ENCODE measurements around the gene SNX15.
"Not testable (repeated sequence)": the region's sequence is repeated elsewhere in the genome, so short reads cannot be mapped to it uniquely, and the experiment has no call there.

The SNX15 gene

GRCh38 chr11:65027213-65028067 is at the start of gene SNX15:
Gene SNX15 (plus strand): TSS chr11:65027439. CDS start chr11:65027538, 99 bp downstream.
- FAIRE-seq (no peak), DNase-seq (ENCODE audit: low spot score) (peak; percentile 88)

DNA sequence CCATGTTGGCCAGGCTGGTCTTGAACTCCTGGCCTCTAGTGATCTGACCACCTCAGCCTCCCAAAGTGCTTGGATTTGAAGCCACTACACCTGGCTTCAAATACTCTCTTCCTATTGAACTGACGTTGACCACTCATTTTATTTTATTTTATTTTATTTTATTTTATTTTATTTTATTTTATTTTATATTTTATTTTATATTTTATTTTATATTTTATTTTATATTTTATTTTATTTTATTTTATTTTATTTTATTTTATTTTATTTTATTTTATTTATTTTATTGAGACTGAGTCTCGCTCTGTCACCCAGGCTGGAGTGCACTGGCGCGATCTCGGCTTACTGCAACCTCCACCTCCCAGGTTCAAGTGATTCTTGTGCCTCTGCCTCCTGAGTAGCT is 43.9 kb upstream of the SNX15 start:
- DNase-seq (ENCODE audit: low spot score); FAIRE-seq: not testable (repeated sequence)

DNA sequence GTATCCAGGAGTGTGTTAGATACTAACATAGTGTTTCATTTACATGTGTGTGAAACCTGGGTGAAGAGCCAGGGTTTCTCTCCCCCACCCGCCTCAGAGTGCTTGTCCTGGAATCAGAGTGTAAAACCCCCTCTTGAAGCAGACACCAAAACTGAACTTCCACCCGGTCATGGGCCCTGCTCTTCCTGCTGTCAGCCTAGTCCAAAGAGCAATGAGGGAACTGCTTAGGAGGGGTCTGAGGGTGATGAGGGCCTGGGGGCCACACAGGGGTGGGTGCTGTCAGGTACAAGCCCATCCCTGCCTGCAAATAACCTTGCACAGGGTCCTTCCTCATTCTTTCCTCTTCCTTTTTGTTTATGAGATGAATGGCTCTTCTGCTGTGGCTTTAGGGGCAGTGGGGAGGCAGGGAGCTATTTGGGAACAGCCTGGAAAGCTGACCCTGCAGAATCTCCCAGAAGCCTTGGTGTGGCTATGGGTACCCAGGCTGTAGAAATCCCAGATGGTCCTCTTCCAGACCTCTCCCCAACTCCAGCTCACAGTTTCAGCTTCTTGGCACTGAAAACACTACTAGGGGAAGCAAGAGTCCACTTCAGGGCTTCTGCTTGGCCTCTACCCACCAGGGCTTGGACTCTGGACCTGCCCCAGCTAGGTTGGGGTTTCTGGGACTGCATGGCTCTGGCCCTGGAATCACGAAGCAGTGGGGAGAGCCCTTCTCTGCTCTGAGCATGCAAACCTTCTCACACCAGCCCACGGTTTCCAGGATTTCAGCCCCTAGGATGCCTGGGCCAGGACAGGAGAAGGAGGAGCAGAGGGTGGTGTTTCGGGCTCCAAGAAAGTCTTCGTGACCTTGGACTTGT is 39.0 kb upstream of the SNX15 start:
- FAIRE-seq: no peak
- DNase-seq (ENCODE audit: low spot score): no peak

GRCh38 chr11:64989416-64989815 is 37.8 kb upstream of the SNX15 start:
- DNase-seq (ENCODE audit: low spot score): no peak
- FAIRE-seq: no peak

DNA sequence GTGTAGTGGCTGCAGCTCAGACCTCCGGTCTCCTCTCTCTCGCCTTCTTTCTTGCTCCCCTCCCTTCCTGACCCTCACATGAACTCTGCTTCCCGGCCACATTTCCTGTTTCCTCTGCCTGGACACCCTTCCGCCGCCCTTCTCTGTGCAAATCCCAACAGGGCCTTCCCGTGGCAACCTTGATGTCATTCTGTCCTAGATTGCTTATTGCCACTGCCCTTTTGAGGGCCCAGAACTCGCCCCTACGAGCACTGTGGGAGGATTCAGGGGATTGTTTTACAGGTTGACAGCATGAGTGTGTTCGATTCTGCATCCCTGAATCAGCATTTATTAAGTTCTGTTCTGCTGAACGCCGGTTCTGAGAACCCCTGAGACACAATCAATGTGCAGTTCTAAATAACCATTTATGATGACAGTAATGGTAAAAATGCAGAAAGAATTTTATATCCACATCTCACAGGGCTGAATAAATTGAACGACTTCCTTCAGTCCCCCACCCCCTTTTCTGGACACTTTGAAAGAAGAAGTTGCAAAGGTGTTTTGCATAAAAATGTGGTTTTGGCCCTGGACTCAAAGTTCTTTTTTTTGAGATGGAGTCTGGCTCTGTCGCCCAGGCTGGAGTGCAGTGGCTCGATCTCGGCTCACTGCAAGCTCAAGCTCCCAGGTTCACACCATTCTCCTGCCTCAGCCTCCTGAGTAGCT is 36.9 kb upstream of the SNX15 start:
- FAIRE-seq (no peak), DNase-seq (ENCODE audit: low spot score) (no peak)

DNA sequence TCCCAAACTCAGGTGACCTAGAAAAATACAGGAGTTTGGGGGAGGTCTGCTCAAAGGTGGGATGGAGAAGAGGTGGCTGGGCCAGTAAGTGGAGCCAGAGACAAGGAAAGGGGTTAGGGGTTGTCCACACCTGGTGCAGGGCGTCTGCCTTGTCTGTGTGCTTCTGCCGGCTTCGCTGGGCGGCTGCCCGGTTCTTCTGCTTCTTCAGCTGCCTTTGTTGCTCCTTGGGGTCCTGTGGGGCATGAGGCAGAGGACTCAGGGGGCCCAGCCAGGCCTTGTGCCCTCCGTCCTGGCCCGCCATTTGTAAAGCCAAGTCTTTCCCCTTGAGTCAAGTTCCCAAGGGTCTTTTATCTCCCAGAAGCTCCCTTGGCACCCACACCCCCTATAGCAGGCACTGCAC is 32.9 kb upstream of the SNX15 start:
- FAIRE-seq: no peak
- DNase-seq (ENCODE audit: low spot score): no peak

DNA sequence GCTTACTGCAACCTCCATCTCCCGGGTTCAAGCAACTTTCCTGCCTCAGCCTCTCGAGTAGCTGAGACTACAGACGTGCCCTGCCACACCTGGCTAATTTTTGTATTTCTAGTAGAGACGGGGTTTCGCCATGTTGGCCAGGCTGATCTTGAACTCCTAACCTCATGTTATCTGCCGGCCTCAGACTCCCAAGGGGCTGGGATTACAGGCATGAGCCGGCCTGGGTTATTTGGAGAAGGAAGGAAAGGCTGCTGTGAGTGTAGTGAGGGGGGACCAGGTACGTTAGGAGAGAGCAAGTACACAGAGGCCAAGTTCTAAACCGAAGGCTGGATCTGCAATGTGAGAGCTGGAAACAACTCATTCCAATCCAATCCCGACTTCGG is 30.9 kb upstream of the SNX15 start:
- no peak for DNase-seq (ENCODE audit: low spot score)
- FAIRE-seq: no peak

GRCh38 chr11:64996710-64997380 is 30.4 kb upstream of the SNX15 start, which contains the start of gene BATF2:
Gene BATF2 (minus strand): TSS chr11:64996971. CDS start chr11:64996914, 57 bp downstream.
- FAIRE-seq: no peak
- peak; percentile 11 for DNase-seq (ENCODE audit: low spot score)

GRCh38 chr11:64998141-64998540 is 29.1 kb upstream of the SNX15 start:
- no peak for DNase-seq (ENCODE audit: low spot score)
- no peak for FAIRE-seq

DNA sequence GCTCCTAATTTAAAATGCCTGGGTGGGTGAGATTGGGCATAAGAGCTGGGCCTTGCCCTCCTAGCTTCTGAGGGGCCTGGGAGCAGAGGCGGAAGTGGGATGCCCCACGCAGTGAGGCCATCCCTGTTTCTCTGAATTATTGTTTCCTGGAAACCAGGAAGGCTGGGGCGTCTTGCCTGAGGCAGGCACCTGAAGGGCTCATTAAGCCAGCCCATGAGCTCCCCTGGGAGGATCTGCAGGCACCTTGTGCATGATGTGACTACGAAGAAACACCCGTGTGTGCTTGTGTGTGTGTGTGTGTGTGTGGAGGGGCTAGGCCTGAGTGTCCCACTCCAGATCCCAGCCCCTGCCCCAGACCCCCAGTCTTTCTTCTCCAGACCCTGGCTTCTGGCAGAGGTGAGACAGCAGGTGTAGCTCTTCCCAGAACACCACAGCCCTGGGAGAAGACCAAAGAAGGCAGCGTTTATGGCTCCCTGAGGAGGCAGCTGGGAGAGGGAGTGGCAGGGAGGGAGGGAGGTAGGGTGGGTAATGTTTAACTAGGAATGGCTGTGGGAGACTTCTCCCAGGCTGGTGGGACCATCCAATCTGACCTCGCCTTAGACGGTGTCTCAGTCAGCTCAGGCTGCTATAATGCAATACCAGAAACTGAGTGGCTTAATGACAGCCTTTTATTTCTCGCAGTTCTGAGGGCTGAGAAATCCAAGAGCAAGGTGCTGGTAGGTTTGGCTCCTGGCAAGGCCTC is 28.4 kb upstream of the SNX15 start:
- DNase-seq (ENCODE audit: low spot score) (no peak), FAIRE-seq (no peak)

GRCh38 chr11:64999478-64999877 is 27.8 kb upstream of the SNX15 start:
- DNase-seq (ENCODE audit: low spot score) (no peak), FAIRE-seq (no peak)

GRCh38 chr11:65002706-65003105 is 24.5 kb upstream of the SNX15 start:
- no peak for DNase-seq (ENCODE audit: low spot score)
- FAIRE-seq: no peak

- DNase-seq (ENCODE audit: low spot score): no peak
- no peak for FAIRE-seq
These were observed 24.0 kb upstream of the SNX15 start for GRCh38 chr11:65003282-65003681.

DNA sequence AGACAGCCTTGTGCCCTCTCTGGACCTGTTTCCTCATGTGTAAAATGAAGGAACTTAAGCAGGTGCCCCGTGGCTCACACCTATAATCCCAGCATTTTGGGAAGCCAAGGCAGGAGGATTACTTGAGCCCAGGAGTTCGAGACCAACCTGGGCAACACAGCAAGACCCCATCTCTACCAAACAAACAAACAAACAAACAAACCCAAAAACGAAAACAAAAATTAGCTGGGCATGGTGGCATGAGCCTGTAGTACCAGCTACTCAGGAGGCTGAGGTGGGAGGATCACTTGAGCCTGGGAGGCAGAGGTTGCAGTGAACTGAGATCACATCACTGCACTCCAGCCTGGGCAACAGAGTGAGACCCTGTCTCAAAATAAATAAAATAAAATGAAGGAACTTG is 23.3 kb upstream of the SNX15 start:
- not testable (repeated sequence) for FAIRE-seq; DNase-seq (ENCODE audit: low spot score)

DNA sequence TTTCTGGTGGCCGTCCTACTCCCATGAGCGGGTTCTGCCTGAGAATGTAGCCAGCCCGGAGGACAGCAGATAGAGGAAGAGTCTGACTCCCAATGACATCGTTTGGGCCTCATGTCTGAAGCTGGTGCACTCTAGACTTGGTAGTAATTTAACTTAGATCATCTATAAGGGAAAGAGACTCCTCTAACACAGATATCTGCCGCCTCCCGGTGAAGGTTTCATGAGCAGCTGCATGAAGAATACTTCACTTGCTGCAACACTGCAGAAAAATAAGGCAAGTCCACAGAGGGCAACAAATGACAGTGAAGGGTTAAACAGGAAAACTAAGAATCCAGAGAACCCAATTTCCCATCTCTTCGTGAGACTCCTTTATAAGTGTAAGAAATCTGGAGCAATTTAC is 19.2 kb upstream of the SNX15 start:
- no peak for DNase-seq (ENCODE audit: low spot score)
- no peak for FAIRE-seq

GRCh38 chr11:65008873-65009272 is 18.4 kb upstream of the SNX15 start:
- FAIRE-seq (no peak), DNase-seq (ENCODE audit: low spot score) (no peak)

DNA sequence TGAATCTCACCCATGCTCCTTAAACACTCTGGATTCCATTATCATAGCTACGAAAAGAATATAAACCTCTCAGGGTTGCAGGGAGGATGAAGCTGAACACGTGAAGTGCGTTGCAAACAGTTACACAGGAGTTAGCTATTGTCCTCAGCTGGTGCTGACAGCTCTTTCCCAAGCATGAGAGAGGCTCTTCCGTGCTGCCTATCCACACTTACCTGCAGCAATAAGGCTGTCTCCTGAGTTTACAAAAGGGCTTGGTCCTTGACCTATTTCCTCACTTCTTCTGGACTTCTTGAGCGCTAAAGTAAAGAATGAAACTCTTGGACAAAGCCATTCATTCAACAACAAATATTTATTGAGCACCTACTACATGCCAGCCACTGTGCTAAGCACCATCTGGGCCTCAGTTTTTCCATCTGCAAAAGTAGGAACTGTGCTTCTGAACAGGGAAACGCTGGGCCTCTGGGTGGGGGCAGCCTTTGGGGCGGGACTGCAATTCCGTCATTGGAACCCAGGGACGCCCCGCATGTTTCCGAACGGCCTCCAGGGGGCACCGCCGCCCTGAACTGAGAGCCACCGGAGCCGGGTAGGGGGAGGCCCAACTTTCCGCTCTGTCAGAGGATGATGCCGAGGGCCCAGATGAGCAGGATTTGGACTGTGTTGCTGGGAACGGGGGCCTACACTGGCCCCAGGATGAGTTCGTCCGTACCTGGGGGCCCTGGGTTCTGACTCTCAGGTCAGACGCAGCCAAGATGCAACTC is 13.9 kb upstream of the SNX15 start:
- peak; percentile 73 for DNase-seq (ENCODE audit: low spot score)
- no peak for FAIRE-seq

DNA sequence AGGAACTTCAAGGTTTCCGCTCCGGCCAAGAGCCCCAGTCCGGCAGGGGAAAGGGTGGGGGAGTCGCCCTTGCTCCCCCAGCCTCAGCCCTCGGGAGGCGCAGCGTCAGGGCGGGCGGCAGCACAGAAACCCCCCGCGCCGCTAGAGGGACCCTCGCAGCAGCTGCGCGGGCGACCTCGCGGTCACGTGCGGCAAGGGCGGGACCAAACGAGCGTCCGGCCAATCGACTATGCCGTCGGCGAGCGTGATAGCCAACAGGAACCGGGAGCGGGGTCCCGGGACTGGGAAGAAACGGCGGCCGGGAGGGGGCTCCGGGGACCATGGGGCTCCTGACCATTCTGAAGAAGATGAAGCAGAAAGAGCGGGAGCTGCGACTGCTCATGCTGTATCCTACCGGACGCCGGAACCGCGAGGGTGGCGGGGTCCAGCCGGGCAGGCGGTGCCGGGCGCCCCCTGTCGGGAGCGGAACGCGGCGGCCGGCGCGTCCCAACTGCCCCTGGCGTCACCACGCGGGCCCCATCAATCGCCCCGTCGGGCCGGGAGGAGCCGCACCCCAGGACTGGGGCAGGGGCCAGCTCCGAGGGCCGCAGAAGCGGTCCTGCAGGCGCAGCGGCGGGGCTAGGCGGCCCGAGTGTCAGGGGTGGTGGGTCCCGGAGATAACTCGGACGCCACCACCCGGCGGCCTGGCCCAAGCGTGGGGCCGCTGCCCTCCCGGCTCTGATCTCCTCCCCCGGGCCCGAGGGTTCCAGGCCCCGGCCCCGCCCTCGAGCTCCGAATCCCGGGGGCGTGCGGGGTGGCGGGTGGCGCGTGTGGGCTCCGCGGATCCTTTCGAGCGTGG is 13.1 kb upstream of the SNX15 start, which contains the start of gene ARL2:
Gene ARL2 (plus strand): TSS at position 273 of the 838 bp plus-strand sequence. CDS start 48 bp downstream, at position 321.
- DNase-seq (ENCODE audit: low spot score): peak; percentile 71
- FAIRE-seq: no peak

Data from RCC 7860 (cell line).